ENCODE data around the gene CLDN9. TPM values are rescaled to one million over a fixed set of nuclear protein-coding genes. Genes with fewer than 3 reads are reported as not detected.

The CLDN9 gene
- total RNA-seq, 4 donors from 2014 or later: 0.32 to 0.39 TPM; not detected in 2

DNA sequence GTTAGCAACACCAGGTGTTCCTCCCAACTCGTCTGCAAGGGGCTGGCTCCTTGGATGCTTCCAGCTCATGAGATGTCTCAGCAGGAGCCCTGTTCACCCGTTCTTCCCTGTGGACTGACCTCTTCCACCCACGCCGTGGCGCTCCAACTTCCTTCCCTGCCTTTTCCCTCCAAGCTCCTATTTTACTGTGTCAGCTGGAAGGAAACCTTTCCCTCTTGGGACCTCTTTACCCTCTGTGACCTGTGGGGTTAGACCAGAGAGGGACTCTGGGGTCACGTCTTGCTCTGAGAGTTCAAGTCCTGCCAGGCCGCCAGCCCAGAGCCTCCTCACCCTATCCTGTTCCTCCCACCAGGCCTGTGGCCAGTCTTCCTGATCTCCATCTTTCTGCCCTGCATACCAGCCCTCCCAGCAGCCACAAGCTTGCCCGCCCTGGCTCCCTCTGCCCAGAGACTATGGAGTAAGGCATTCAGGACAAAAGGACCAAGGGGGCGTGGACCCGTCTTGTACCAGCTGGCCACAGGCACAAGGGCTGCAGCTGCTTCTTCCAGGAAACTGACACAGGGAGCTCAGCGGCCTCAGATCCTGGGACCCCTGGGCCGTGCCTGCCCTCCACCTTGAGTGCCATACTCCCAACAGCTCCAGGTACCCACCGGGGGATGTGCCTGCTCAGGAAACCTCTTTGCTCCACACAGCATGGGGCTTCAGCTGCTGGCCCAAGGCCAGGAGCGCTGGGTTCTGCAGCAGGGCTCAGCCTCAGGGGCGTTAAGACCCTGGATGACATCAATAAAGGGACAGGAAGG, 40.5 kb upstream of the CLDN9 start:
- TF ChIP-seq EP300 (IDR thresholded peaks at IDR 0.05): no peak
- Histone ChIP-seq H3K27me3 (peaks cover 43% of the 10 kb centered on the region), H3K27ac (no peak overlapping the region), H3K9me3 (no peaks in the 10 kb centered on the region), H3K4me1 (peaks cover 0 to 34% (median 8%) of the 10 kb centered on the region in 3 donors), H3K36me3 (no peaks in the 10 kb centered on the region), H3K4me3 (no peak overlapping the region)
- ATAC-seq: no peak
- 61 to 80% methylated on average over 2 to 7 of the region's 15 CpGs for WGBS, 2 donors (ENCODE audit: low coverage in 1 of 2)

DNA sequence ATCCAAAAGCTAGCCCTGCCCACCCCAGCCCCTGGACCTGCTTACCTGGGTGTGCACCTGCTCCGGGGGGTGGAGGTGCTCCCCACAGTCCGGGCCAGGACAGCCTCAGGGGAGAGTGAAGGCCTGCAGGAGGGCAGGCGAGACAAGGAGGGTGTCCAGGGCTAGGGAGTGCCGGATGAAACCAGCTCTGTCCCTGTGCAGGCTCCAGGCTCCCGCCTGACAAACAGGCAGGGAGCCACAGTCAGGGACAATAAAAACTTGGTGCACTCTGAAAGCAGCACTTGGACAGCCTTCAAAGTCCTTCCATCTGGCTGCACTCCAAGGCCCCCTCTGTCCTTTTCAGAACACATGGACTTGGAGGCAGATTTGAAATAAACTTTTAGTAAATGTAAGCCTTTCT, 39.6 kb upstream of the CLDN9 start:
- Histone ChIP-seq H3K4me3 (no peak overlapping the region), H3K27ac (no peak overlapping the region), H3K36me3 (no peaks in the 10 kb centered on the region), H3K27me3 (peaks cover 42% of the 10 kb centered on the region), H3K9me3 (no peaks in the 10 kb centered on the region), H3K4me1 (peaks cover 0 to 25% (median 7%) of the 10 kb centered on the region in 3 donors)
- no peak for ATAC-seq
- WGBS, 2 donors (ENCODE audit: low coverage in 1 of 2): 60% methylated on average over 1 of the region's 5 CpGs; no CpG with 5 or more reads in 1 of the 2 donors
- no peak for TF ChIP-seq POLR2A (IDR thresholded peaks at IDR 0.05)

DNA sequence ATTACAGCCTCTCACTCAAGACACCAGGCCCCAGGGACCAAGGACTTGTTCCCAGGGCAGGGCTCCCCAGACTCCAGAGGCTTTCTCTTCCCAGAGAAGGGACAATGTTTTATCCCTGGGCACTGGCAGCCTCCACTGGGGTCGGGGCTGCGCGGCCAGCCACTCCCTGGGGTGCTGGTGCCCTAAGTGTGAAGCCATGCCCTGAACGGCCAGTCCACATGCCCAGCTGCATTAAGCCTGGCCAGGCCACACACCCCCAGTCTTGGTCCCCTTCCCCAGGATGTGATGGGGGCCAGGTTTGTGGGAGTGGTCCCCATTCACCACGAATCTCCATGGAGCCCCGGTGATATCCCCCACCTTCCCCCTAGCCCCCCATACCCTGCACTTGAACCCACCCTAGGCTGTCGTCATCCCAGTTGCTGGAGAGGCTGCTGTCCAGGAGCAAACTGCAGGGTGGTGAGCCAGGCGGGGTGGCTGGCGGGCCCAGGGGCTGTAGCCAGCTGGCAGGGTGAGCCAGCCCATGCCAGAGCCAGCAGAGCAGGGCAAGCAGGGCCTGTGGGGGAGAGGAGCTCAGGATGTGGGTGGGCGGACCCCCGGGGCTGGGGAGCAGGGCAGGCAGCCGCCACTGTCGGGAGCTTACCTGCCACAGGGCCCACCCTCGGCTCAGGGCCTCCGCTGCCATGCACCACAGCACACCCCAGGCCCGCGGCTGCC, 39.0 kb upstream of the CLDN9 start:
- ATAC-seq: no peak
- TF ChIP-seq POLR2AphosphoS5 (IDR thresholded peaks at IDR 0.05): no peak
- no peak for TF ChIP-seq EP300 (IDR thresholded peaks at IDR 0.05)
- no peak for TF ChIP-seq POLR2A (IDR thresholded peaks at IDR 0.05)
- TF ChIP-seq, protein P1, sequence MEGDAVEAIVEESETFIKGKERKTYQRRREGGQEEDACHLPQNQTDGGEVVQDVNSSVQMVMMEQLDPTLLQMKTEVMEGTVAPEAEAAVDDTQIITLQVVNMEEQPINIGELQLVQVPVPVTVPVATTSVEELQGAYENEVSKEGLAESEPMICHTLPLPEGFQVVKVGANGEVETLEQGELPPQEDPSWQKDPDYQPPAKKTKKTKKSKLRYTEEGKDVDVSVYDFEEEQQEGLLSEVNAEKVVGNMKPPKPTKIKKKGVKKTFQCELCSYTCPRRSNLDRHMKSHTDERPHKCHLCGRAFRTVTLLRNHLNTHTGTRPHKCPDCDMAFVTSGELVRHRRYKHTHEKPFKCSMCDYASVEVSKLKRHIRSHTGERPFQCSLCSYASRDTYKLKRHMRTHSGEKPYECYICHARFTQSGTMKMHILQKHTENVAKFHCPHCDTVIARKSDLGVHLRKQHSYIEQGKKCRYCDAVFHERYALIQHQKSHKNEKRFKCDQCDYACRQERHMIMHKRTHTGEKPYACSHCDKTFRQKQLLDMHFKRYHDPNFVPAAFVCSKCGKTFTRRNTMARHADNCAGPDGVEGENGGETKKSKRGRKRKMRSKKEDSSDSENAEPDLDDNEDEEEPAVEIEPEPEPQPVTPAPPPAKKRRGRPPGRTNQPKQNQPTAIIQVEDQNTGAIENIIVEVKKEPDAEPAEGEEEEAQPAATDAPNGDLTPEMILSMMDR (IDR thresholded peaks at IDR 0.05): no peak
- H3K27me3 ChIP-seq: peaks cover 42% of the 10 kb centered on the region
- no peak overlapping the region for H3K4me3 ChIP-seq
- H3K9me3 ChIP-seq: no peaks in the 10 kb centered on the region
- WGBS, 2 donors (ENCODE audit: low coverage in 1 of 2): no CpG with 5 or more reads among the region's 17 CpGs
- H3K27ac ChIP-seq: no peak overlapping the region
- H3K4me1 ChIP-seq: peaks cover 0 to 18% (median 1%) of the 10 kb centered on the region in 3 donors
- no peaks in the 10 kb centered on the region for H3K36me3 ChIP-seq

DNA sequence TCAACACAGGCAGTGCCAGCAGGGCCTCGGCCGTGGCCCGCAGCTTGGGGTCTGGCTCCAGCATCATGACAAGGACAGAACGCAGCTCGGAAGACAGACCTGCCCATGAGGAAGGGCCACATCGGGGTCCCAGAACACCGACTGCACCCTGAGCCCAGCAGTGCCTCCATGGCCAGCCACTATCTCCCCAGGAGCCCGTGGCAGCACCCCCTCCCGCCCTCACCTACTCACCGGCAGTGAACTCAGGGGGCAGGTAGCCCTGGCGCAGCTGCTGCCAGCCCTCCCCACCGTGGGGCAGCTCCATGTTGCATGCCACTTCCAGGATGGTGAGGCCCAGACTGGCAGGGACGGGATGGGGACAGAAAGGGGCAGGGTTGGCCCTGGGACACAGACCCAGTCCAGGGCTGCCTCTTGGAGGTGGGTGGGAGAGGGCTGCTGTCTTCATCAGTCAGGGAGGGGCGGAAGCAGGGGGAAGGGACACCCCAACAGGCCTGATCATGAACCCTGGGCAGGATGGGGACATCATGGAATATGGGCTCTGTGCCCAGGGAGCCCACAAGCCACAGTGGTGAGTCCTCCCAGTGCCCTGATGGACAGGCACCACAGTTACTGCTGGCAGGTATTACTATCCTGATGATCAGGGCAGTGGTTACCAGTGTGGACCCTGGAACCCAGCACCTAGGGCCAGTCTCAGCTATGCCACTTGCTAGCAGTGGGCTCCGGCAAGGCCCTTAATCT, 38.2 kb upstream of the CLDN9 start:
- peaks cover 46% of the 10 kb centered on the region for H3K27me3 ChIP-seq
- H3K4me1 ChIP-seq: peaks cover 0 to 14% (median 0%) of the 10 kb centered on the region in 3 donors
- H3K9me3 ChIP-seq: no peaks in the 10 kb centered on the region
- H3K27ac ChIP-seq: no peak overlapping the region
- TF ChIP-seq, protein P1 (IDR thresholded peaks at IDR 0.05): no peak
- TF ChIP-seq POLR2AphosphoS5 (IDR thresholded peaks at IDR 0.05) (no peak), EP300 (IDR thresholded peaks at IDR 0.05) (no peak), POLR2A (IDR thresholded peaks at IDR 0.05) (no peak)
- no peak overlapping the region for H3K4me3 ChIP-seq
- no peak for ATAC-seq
- whole genome bisulfite sequencing, 2 donors (ENCODE audit: low coverage in 1 of 2): 100% methylated on average over 1 of the region's 15 CpGs; no CpG with 5 or more reads in 1 of the 2 donors
- H3K36me3 ChIP-seq: no peaks in the 10 kb centered on the region

DNA sequence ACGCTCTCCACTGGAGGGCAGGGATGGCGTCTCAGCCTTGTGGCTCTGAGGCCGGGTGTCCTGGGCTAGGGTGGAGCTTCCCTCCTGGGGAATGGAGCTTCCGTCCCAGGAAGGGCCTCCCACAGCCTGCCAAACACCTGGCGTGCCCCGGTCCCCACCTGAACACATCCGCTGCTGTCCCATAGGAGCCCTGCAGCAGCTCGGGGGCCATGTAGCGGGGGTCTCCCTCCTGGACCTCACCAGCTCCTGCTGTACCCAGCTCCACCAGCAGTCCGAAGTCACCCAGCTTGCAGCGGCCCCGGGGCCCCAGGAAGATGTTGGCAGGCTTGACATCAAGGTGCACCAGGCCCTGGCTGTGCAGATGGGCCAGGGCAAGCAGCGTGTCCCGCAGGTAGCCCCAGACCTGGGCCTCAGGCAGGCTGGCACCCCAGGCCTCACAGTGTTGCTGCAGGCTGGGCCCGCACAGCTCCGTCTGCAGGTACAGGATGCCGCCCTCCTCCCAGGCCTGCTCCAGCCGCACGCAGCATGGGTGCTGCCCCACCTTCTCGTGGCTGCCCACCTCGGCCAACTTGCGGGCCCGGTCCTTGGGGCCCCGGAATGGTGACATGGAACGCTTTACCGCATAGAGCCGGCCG, 37.4 kb upstream of the CLDN9 start:
- H3K4me1 ChIP-seq: peaks cover 0 to 14% (median 5%) of the 10 kb centered on the region in 3 donors
- no peaks in the 10 kb centered on the region for H3K36me3 ChIP-seq
- 90% methylated on average over 2 of the region's 28 CpGs; no CpG with 5 or more reads in 1 of the 2 donors for WGBS, 2 donors (ENCODE audit: low coverage in 1 of 2)
- TF ChIP-seq, protein P1 (IDR thresholded peaks at IDR 0.05): no peak
- no peak for TF ChIP-seq POLR2A (IDR thresholded peaks at IDR 0.05)
- H3K9me3 ChIP-seq: no peaks in the 10 kb centered on the region
- H3K27me3 ChIP-seq: peaks cover 53% of the 10 kb centered on the region
- ATAC-seq: no peak
- no peak overlapping the region for H3K4me3 ChIP-seq
- H3K27ac ChIP-seq: no peak overlapping the region

All from gastroesophageal sphincter (tissue), 4 donors.